Measurements from ENCODE around the gene RPL22. TPM values are rescaled to one million over a fixed set of nuclear protein-coding genes. Genes with fewer than 3 reads are reported as not detected.
A peak's percentile ranks its signal among the peaks of the same experiment; 100 is the strongest.

Gene RPL22
- total RNA-seq, 1 experiment from 2014 or later: 309 TPM

DNA sequence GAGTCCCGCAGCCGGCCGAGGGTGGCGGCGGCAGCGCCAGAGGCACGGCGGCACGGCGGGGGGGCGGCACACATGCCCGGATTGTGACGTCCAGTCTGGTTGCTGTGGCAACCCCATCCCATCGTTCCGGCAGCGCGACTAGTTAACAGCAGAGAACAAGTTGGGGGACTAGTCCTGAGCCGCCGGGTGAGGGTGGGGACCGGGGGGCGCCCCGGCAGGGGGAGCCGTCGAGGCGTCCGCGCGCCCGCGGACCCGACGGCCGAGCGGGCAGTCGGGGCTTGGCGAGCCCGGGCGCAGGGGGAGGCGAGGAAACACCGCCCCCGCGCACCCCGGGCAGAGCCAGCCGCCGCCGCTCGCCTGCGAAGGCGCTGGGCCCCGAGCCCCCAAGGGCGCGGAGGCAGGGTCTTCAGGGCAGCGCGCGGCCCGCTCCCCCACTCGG is 19.1 kb downstream of the RPL22 start, which contains the start of gene CHD5:
CHD5 (minus strand) TSS at position 54 of the 439 bp plus-strand sequence. CDS start 298 bp downstream, outside the sequence.
- DNase-seq (ENCODE audit: low read depth, low spot score): no peak
- H3K4me1 ChIP-seq (ENCODE audit: control insufficient read depth, insufficient read depth, low read length): peaks cover 60% of the 10 kb centered on the region
- peak; percentile 64 for ATAC-seq
- H3K9me3 ChIP-seq (ENCODE audit: control insufficient read depth, insufficient read depth, low read depth, low read length): no peaks in the 10 kb centered on the region
- in situ Hi-C loops (cut with HindIII; ENCODE audit: low pct_unique_long_range_greater_than_20kb, low sequenced_read_pairs): no loop called here
- POLR2A ChIA-PET: no interaction called here
- intact Hi-C loops (cut with micrococcal nuclease; ENCODE audit: unreplicated experiment): loop anchor here (5.0 kb wide), 2 partner anchors 73 to 128 kb away; no protein-coding TSS in a partner anchor
- CTCF ChIA-PET: no interaction called here
- H3K27ac ChIP-seq (ENCODE audit: low read length): peak within 1 kb of the TSS; percentile 85
- no peaks in the 10 kb centered on the region for H3K27me3 ChIP-seq (ENCODE audit: control insufficient read depth, insufficient read depth, low read length)
- TF ChIP-seq, protein P1, sequence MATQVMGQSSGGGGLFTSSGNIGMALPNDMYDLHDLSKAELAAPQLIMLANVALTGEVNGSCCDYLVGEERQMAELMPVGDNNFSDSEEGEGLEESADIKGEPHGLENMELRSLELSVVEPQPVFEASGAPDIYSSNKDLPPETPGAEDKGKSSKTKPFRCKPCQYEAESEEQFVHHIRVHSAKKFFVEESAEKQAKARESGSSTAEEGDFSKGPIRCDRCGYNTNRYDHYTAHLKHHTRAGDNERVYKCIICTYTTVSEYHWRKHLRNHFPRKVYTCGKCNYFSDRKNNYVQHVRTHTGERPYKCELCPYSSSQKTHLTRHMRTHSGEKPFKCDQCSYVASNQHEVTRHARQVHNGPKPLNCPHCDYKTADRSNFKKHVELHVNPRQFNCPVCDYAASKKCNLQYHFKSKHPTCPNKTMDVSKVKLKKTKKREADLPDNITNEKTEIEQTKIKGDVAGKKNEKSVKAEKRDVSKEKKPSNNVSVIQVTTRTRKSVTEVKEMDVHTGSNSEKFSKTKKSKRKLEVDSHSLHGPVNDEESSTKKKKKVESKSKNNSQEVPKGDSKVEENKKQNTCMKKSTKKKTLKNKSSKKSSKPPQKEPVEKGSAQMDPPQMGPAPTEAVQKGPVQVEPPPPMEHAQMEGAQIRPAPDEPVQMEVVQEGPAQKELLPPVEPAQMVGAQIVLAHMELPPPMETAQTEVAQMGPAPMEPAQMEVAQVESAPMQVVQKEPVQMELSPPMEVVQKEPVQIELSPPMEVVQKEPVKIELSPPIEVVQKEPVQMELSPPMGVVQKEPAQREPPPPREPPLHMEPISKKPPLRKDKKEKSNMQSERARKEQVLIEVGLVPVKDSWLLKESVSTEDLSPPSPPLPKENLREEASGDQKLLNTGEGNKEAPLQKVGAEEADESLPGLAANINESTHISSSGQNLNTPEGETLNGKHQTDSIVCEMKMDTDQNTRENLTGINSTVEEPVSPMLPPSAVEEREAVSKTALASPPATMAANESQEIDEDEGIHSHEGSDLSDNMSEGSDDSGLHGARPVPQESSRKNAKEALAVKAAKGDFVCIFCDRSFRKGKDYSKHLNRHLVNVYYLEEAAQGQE (IDR thresholded peaks at IDR 0.05; ENCODE audit: insufficient read depth in 1 of 2, low read depth in 2 of 2, low read length in 1 of 2): no peak
- TF ChIP-seq CTCF (IDR thresholded peaks at IDR 0.05): peak; percentile 72
- peak; percentile 38; the same call in 1 of the 2 replicates for TF ChIP-seq POLR2AphosphoS5 (IDR thresholded peaks at IDR 0.05; ENCODE audit: low read depth, low read length)
- TF ChIP-seq SIN3A (IDR thresholded peaks at IDR 0.05; ENCODE audit: borderline replicate concordance, insufficient read depth, low read depth, low read length): 0 out of 2 replicates have a peak, but pooled peaks have one; percentile 24
- no peak for TF ChIP-seq TCF7L2 (IDR thresholded peaks at IDR 0.05; ENCODE audit: low read depth, low read length)
- peak within 1 kb of the TSS; percentile 56 to 59 for H3K4me3 ChIP-seq (ENCODE audit: low read depth in 2 of 2, low read length in 2 of 2)
- BruUV-seq (replicated peaks): no TSS peak
- H3K36me3 ChIP-seq (ENCODE audit: control insufficient read depth, insufficient read depth, low read length): no peaks in the 10 kb centered on the region

GRCh38 chr1:6179564-6180175 is 19.7 kb downstream of the RPL22 start:
- peaks cover 55% of the 10 kb centered on the region for H3K4me1 ChIP-seq (ENCODE audit: control insufficient read depth, insufficient read depth, low read length)
- TF ChIP-seq SIN3A (IDR thresholded peaks at IDR 0.05; ENCODE audit: borderline replicate concordance, insufficient read depth, low read depth, low read length) (peak; percentile 21; the same call in 1 of the 2 replicates), POLR2AphosphoS5 (IDR thresholded peaks at IDR 0.05; ENCODE audit: low read depth, low read length) (peak; percentile 5; the same call in 1 of the 2 replicates), CTCF (IDR thresholded peaks at IDR 0.05) (no peak), TCF7L2 (IDR thresholded peaks at IDR 0.05; ENCODE audit: low read depth, low read length) (no peak)
- BruUV-seq (replicated peaks): no TSS peak
- ChIA-PET POLR2A (no interaction called here), CTCF (no interaction called here)
- H3K27ac ChIP-seq (ENCODE audit: low read length): no peak overlapping the region
- H3K4me3 ChIP-seq (ENCODE audit: low read depth in 2 of 2, low read length in 2 of 2): peak overlapping the region; percentile 56 to 59
- in situ Hi-C loops (cut with HindIII; ENCODE audit: low pct_unique_long_range_greater_than_20kb, low sequenced_read_pairs) (no loop called here), intact Hi-C loops (cut with micrococcal nuclease; ENCODE audit: unreplicated experiment) (loop anchor here (5.0 kb wide), 2 partner anchors 72 to 127 kb away; no protein-coding TSS in a partner anchor)
- no peak for DNase-seq (ENCODE audit: low read depth, low spot score)
- H3K9me3 ChIP-seq (ENCODE audit: control insufficient read depth, insufficient read depth, low read depth, low read length): no peaks in the 10 kb centered on the region
- ATAC-seq: peak; percentile 22
- H3K36me3 ChIP-seq (ENCODE audit: control insufficient read depth, insufficient read depth, low read length): no peaks in the 10 kb centered on the region
- no peaks in the 10 kb centered on the region for H3K27me3 ChIP-seq (ENCODE audit: control insufficient read depth, insufficient read depth, low read length)

All from Panc1 (cell line).